Activated CD4-positive, alpha-beta T cell treated with anti-CD3 and anti-CD28 coated beads, Interleukin-2, amount 50 U/mL, for 24 hours (primary cell): Measurements from ENCODE around the gene HSPA12A.

Experiments used
- DNase-seq, 2 donors: peaks; one replicate each; pipeline ENCODE4 v3.0.0-alpha.2; 2020; ENCODE audit warnings: low read depth in 1 of 2, low spot score in 1 of 2

Gene HSPA12A

GRCh38 chr10:116633216-116633600 is 109.2 kb downstream of the HSPA12A start:
- no peak for DNase-seq

- no peak for DNase-seq
Observed at GRCh38 chr10:116632596-116633215, 109.7 kb downstream of the HSPA12A start.

- no peak for DNase-seq
Observed at GRCh38 chr10:116631871-116632295, 110.5 kb downstream of the HSPA12A start.

- no peak for DNase-seq
Observed at GRCh38 chr10:116630020-116630419, 112.3 kb downstream of the HSPA12A start.

GRCh38 chr10:116629340-116629739 is 113.0 kb downstream of the HSPA12A start:
- DNase-seq = no peak

GRCh38 chr10:116627386-116627933 is 114.9 kb downstream of the HSPA12A start:
- no peak for DNase-seq

GRCh38 chr10:116626815-116627214 is 115.6 kb downstream of the HSPA12A start:
- no peak for DNase-seq

GRCh38 chr10:116625845-116626244 is 116.5 kb downstream of the HSPA12A start:
- DNase-seq = no peak

- DNase-seq = no peak
Observed at GRCh38 chr10:116621934-116622655, 120.3 kb downstream of the HSPA12A start.

GRCh38 chr10:116621476-116621875 is 120.9 kb downstream of the HSPA12A start:
- DNase-seq = no peak
